K562 (cell line): Measurements from ENCODE around the gene FOXI1.

ENCODE experiments used
- CBX2 ChIP-seq: fragments of 200-600 bp; sonication (generic); IDR thresholded peaks from one replicate; pipeline ENCODE4 v1.6.1; 2012; ENCODE audit warnings: mild to moderate bottlenecking, low read length, inconsistent platforms; ENCODE audit not compliant: insufficient read depth, poor library complexity, severe bottlenecking
- ELK3 ChIP-seq: fragments of 450-650 bp; formaldehyde crosslinking; IDR thresholded peaks from 2 replicates; pipeline ENCODE4 v1.4.0; 2020; ENCODE audit warnings: mild to moderate bottlenecking
- ETS1 ChIP-seq: conservative IDR thresholded peaks from 2 replicates; pipeline ENCODE4 v1.6.1; 2011; ENCODE audit warnings: low read depth, mild to moderate bottlenecking, low read length; ENCODE audit not compliant: control insufficient read depth
- HNRNPLL ChIP-seq: fragments of 200-400 bp; formaldehyde crosslinking; IDR thresholded peaks from 2 replicates; pipeline ENCODE4 v1.6.1; 2017; ENCODE audit warnings: low read length, low read depth, mild to moderate bottlenecking; ENCODE audit not compliant: poor library complexity, severe bottlenecking
- SIN3A ChIP-seq, 2 experiments: fragments of 150-350 bp in 1 of 2; IDR thresholded peaks; 2 replicates each; pipeline ENCODE4 v1.6.1; 2011 to 2016; ENCODE audit warnings: borderline replicate concordance in 2 of 2, low read depth in 2 of 2, low read length in 2 of 2, mild to moderate bottlenecking in 2 of 2, moderate library complexity in 2 of 2; ENCODE audit not compliant: control insufficient read depth in 1 of 2
- SRSF9 ChIP-seq: fragments of 200-400 bp; formaldehyde crosslinking; IDR thresholded peaks from 2 replicates; pipeline ENCODE4 v1.6.1; 2017; ENCODE audit warnings: low read depth, low read length, borderline replicate concordance
- YY1 ChIP-seq, 3 experiments: IDR thresholded peaks; 2 replicates each; pipeline ENCODE4 v1.6.1; 2011; ENCODE audit warnings: low read length in 2 of 3, mild to moderate bottlenecking in 2 of 3, moderate library complexity in 2 of 3, borderline replicate concordance in 1 of 3, control low read depth in 1 of 3, low read depth in 1 of 3; ENCODE audit not compliant: insufficient read depth in 3 of 3, insufficient replicate concordance in 2 of 3, control insufficient read depth in 1 of 3, insufficient read length in 1 of 3; ENCODE audit errors: extremely low read depth in 1 of 3
- ZNF23 ChIP-seq: fragments of 250-450 bp; sonication (Bioruptor Pico); IDR thresholded peaks from 2 replicates; pipeline ENCODE4 v1.4.0; 2020; ENCODE audit warnings: mild to moderate bottlenecking
- ZZZ3 ChIP-seq: fragments of 450-650 bp; IDR thresholded peaks from 2 replicates; pipeline ENCODE4 v1.6.1; 2016; ENCODE audit warnings: antibody characterized with exemption, mild to moderate bottlenecking, moderate library complexity

- TF ChIP-seq ZZZ3: no peak
- TF ChIP-seq HNRNPLL: no peak
- TF ChIP-seq ZNF23 (CRISPR knock-in tag): no peak
- no peak for TF ChIP-seq SIN3A (IDR thresholded peaks at IDR 0.05; ENCODE audit: borderline replicate concordance in 2 of 2, control insufficient read depth in 1 of 2, low read depth in 2 of 2, low read length in 2 of 2)
- TF ChIP-seq SRSF9: no peak
- no peak for TF ChIP-seq YY1 (IDR thresholded peaks at IDR 0.05; ENCODE audit: borderline replicate concordance in 1 of 3, control insufficient read depth in 1 of 3, extremely low read depth in 1 of 3, insufficient read depth in 3 of 3, insufficient read length in 1 of 3, insufficient replicate concordance in 2 of 3, low read depth in 1 of 3, low read length in 2 of 3)
- TF ChIP-seq ETS1: no peak
- no peak for TF ChIP-seq ELK3 (CRISPR knock-in tag)
- TF ChIP-seq CBX2: no peak
Observed at GRCh38 chr5:170107674-170108073, 2.0 kb downstream of the FOXI1 start.
